ENCODE results near the gene NOP58. TPM values are rescaled to one million over a fixed set of nuclear protein-coding genes. Genes with fewer than 3 reads are reported as not detected.
"Not testable (repeated sequence)": the region's sequence is repeated elsewhere in the genome, so short reads cannot be mapped to it uniquely, and the experiment has no call there.

The NOP58 gene
- total and polyA plus RNA-seq, 11 donors = 12.9 to 32.6 (median 21.7) TPM

GRCh38 chr2:202238234-202239197 lies 27.0 kb upstream of the NOP58 start, which contains the start of gene SUMO1:
TSS of gene SUMO1 (minus strand) at chr2:202238597. CDS start at chr2:202238451, 146 bp downstream.
- intact Hi-C loops (cut with DNase I) = loop anchor here in 1 of 10 donors (5.0 kb wide), 1 partner anchor 139 kb away; the partner anchor contains the start of gene BMPR2
- DNase-seq (peak; percentile 90 to 95 (median 91)), ATAC-seq (peak; percentile 90 to 98 (median 97))
- Histone ChIP-seq H3K4me3 (peak within 1 kb of the TSS; percentile 81 to 99 (median 96)), H3K36me3 (peaks cover 0 to 4% (median 0%) of the 10 kb centered on the region in 9 donors), H3K27me3 (no peaks in the 10 kb centered on the region), H3K4me1 (peaks cover 3 to 38% (median 24%) of the 10 kb centered on the region in 12 donors), H3K9me3 (no peaks in the 10 kb centered on the region), H3K27ac (peak within 1 kb of the TSS; percentile 70 to 95 (median 90))
- WGBS, 4 donors = 3 to 8% (median 5%) methylated on average over 22 to 54 of the region's 54 CpGs
- TF ChIP-seq CTCF (IDR thresholded peaks at IDR 0.05) = no peak
- TF ChIP-seq POLR2A (IDR thresholded peaks at IDR 0.05) = peak in 1 of 2 donors; percentile 51

GRCh38 chr2:202247710-202248109 lies 17.9 kb upstream of the NOP58 start:
- intact Hi-C loops (cut with DNase I); H3K4me1 ChIP-seq; H3K27ac ChIP-seq; ATAC-seq; H3K27me3 ChIP-seq; DNase-seq; H3K36me3 ChIP-seq; H3K4me3 ChIP-seq; H3K9me3 ChIP-seq: not testable (repeated sequence)
- 94 to 95% (median 95%) methylated on average over 5 of the region's 5 CpGs for WGBS, 4 donors

GRCh38 chr2:202249521-202250253 lies 15.9 kb upstream of the NOP58 start:
- Histone ChIP-seq H3K4me3 (no peak overlapping the region), H3K36me3 (no peaks in the 10 kb centered on the region), H3K27me3 (no peaks in the 10 kb centered on the region), H3K27ac (peak overlapping the region in 3 of 12 donors; percentile 25 to 59 (median 50)), H3K4me1 (no peaks in the 10 kb centered on the region), H3K9me3 (no peaks in the 10 kb centered on the region)
- WGBS, 4 donors = 51 to 62% (median 55%) methylated on average over 10 of the region's 10 CpGs
- intact Hi-C loops (cut with DNase I) = no loop called here
- TF ChIP-seq POLR2A (IDR thresholded peaks at IDR 0.05) (no peak), CTCF (IDR thresholded peaks at IDR 0.05) (no peak)
- DNase-seq (no peak), ATAC-seq (peak in 2 of 4 donors; percentile 49 to 62)

- Histone ChIP-seq H3K4me3 (no peak overlapping the region), H3K36me3 (no peaks in the 10 kb centered on the region), H3K27me3 (no peaks in the 10 kb centered on the region), H3K27ac (peak overlapping the region in 1 of 12 donors; percentile 10), H3K9me3 (no peaks in the 10 kb centered on the region), H3K4me1 (no peaks in the 10 kb centered on the region)
- no peak for DNase-seq
- ATAC-seq = peak in 2 of 4 donors; percentile 51 to 73
- intact Hi-C loops (cut with DNase I) = no loop called here
- WGBS, 4 donors = 51 to 57% (median 56%) methylated on average over 5 of the region's 5 CpGs
- TF ChIP-seq POLR2A (IDR thresholded peaks at IDR 0.05) (no peak), CTCF (IDR thresholded peaks at IDR 0.05) (no peak)
Observed at GRCh38 chr2:202251494-202251893, 14.1 kb upstream of the NOP58 start.
